Hepatocyte (in vitro differentiated cells): ENCODE measurements around the gene RNASE11.

Experiments
- CTCF ChIP-seq: fragments of 200-600 bp; sonication (generic); IDR thresholded peaks from 2 replicates; pipeline ENCODE4 v1.5.1; 2016; ENCODE audit warnings: antibody characterized with exemption, mild to moderate bottlenecking; ENCODE audit not compliant: poor library complexity
- EZH2 ChIP-seq: fragments of 200-600 bp; sonication (generic); IDR thresholded peaks from 2 replicates; pipeline ENCODE4 v1.6.1; 2016; ENCODE audit warnings: antibody characterized with exemption, mild to moderate bottlenecking, borderline replicate concordance
- EZH2phosphoT487 ChIP-seq: fragments of 200-600 bp; sonication (generic); IDR thresholded peaks from one replicate; pipeline ENCODE4 v1.6.1; 2018; ENCODE audit warnings: antibody characterized with exemption, mild to moderate bottlenecking, low read depth, moderate library complexity; ENCODE audit not compliant: unreplicated experiment, severe bottlenecking

GRCh38 chr14:20550926-20551325, 36.9 kb downstream of the RNASE11 start:
- TF ChIP-seq CTCF (no peak), EZH2phosphoT487 (no peak), EZH2 (no peak)
